H1 (cell line): ENCODE measurements around the gene MCM8. TPM values are rescaled to one million over a fixed set of nuclear protein-coding genes. Genes with fewer than 3 reads are reported as not detected.

ENCODE experiments used
- ASH2L ChIP-seq: fragments of 200-600, 300-600 bp; sonication (generic); IDR thresholded peaks from one replicate; pipeline ENCODE4 v1.7.1; 2017; ENCODE audit warnings: low read length
- BACH1 ChIP-seq: IDR thresholded peaks from 2 replicates; pipeline ENCODE4 v1.6.1; 2012; ENCODE audit warnings: low read length, improper control_type of control experiment
- CBX8 ChIP-seq: fragments of 300-800, 300-1000 bp; sonication (generic); IDR thresholded peaks from 2 replicates; pipeline ENCODE4 v1.7.1; 2016; ENCODE audit warnings: low read depth, low read length, borderline replicate concordance
- E2F6 ChIP-seq: IDR thresholded peaks from 2 replicates; pipeline ENCODE4 v1.6.1; 2012; ENCODE audit warnings: inconsistent platforms
- EGR1 ChIP-seq: IDR thresholded peaks from 2 replicates; pipeline ENCODE4 v1.6.1; 2011; ENCODE audit warnings: low read depth, low read length, borderline replicate concordance
- GTF2F1 ChIP-seq: IDR thresholded peaks from 2 replicates; pipeline ENCODE4 v1.6.1; 2012; ENCODE audit warnings: low read depth, low read length, improper control_type of control experiment, borderline replicate concordance
- MAFK ChIP-seq: IDR thresholded peaks from 2 replicates; pipeline ENCODE4 v1.6.1; 2012; ENCODE audit warnings: low read depth, mild to moderate bottlenecking, improper control_type of control experiment, low read length
- PHF8 ChIP-seq: fragments of 200-600 bp; sonication (generic); conservative IDR thresholded peaks from 2 replicates; pipeline ENCODE4 v1.7.1; 2012; ENCODE audit warnings: low read depth, mild to moderate bottlenecking, inconsistent platforms, low read length, moderate library complexity
- SIX5 ChIP-seq: IDR thresholded peaks from 2 replicates; pipeline ENCODE4 v1.6.1; 2011; ENCODE audit warnings: mild to moderate bottlenecking, low read depth, low read length
- SUZ12 ChIP-seq: fragments of 200-600 bp; sonication (generic); IDR thresholded peaks from 2 replicates; pipeline ENCODE4 v1.6.1; 2012; ENCODE audit warnings: mild to moderate bottlenecking, inconsistent platforms, low read length, moderate library complexity, mixed read lengths
- TAF7 ChIP-seq: optimal IDR thresholded peaks from 2 replicates; pipeline ENCODE3; 2011; ENCODE audit warnings: low read depth, mild to moderate bottlenecking, inconsistent platforms, low read length, moderate library complexity, borderline replicate concordance
- polyA plus RNA-seq, 7 experiments: library from polyadenylated mRNA; depleted of rRNA in 3 of 7; stranded (reverse) in 5 of 7; unstranded in 2 of 7; fragments of >200 nt in 5 of 7; fragments of 200-250 nt in 2 of 7; gene quantifications; 1 replicate in 5 of 7; 2 replicates in 1 of 7; 4 replicates in 1 of 7; pipeline versions ENCODE4 v1.2.1 to v1.2.3, GENCODE V29; 2011 to 2013; ENCODE audit warnings: missing spikeins in 2 of 7, mixed read lengths in 2 of 7
- total RNA-seq: library from RNA; stranded (reverse); fragmentation: NEBNext Ultra II Directional; extraction: Animal tissue kit (Norgen Biotek cat#: 25700); gene quantifications from 2 replicates; pipeline ENCODE4 v1.2.1, GENCODE V29; 2021
- TF ChIP-seq, protein P1 (sequence below): fragments of 300-600 bp; sonication (generic); IDR thresholded peaks from 2 replicates; pipeline ENCODE4 v1.7.1; 2012; ENCODE audit warnings: low read length, moderate library complexity, mild to moderate bottlenecking, inconsistent platforms; ENCODE audit not compliant: insufficient replicate concordance

MCM8 gene
- total and polyA plus RNA-seq, 2 of the 8 experiments (the other 6 are each of a cell fraction or from before 2014, with no cell fraction given): 7.1 to 31.9 TPM

DNA sequence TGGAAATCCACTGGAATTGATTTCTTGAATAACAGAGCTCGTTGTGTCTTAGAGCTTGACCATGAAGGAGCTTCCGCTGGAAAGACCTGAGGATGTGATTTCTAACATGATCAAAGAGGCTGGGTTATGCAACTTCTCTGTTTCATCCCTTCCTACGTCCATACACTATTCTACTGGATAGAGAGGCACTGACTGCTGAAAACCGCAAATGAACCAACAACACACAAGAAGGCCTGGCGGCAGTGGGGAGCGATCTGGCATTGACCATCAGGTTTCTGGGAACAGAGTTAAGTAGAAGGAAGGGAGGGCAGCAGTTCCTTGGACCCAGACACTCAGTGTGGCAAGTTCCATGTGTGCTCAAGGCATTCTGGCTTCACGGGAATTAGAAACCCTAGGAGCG, 90.1 kb downstream of the MCM8 start (continued):
- TF ChIP-seq, protein P1, sequence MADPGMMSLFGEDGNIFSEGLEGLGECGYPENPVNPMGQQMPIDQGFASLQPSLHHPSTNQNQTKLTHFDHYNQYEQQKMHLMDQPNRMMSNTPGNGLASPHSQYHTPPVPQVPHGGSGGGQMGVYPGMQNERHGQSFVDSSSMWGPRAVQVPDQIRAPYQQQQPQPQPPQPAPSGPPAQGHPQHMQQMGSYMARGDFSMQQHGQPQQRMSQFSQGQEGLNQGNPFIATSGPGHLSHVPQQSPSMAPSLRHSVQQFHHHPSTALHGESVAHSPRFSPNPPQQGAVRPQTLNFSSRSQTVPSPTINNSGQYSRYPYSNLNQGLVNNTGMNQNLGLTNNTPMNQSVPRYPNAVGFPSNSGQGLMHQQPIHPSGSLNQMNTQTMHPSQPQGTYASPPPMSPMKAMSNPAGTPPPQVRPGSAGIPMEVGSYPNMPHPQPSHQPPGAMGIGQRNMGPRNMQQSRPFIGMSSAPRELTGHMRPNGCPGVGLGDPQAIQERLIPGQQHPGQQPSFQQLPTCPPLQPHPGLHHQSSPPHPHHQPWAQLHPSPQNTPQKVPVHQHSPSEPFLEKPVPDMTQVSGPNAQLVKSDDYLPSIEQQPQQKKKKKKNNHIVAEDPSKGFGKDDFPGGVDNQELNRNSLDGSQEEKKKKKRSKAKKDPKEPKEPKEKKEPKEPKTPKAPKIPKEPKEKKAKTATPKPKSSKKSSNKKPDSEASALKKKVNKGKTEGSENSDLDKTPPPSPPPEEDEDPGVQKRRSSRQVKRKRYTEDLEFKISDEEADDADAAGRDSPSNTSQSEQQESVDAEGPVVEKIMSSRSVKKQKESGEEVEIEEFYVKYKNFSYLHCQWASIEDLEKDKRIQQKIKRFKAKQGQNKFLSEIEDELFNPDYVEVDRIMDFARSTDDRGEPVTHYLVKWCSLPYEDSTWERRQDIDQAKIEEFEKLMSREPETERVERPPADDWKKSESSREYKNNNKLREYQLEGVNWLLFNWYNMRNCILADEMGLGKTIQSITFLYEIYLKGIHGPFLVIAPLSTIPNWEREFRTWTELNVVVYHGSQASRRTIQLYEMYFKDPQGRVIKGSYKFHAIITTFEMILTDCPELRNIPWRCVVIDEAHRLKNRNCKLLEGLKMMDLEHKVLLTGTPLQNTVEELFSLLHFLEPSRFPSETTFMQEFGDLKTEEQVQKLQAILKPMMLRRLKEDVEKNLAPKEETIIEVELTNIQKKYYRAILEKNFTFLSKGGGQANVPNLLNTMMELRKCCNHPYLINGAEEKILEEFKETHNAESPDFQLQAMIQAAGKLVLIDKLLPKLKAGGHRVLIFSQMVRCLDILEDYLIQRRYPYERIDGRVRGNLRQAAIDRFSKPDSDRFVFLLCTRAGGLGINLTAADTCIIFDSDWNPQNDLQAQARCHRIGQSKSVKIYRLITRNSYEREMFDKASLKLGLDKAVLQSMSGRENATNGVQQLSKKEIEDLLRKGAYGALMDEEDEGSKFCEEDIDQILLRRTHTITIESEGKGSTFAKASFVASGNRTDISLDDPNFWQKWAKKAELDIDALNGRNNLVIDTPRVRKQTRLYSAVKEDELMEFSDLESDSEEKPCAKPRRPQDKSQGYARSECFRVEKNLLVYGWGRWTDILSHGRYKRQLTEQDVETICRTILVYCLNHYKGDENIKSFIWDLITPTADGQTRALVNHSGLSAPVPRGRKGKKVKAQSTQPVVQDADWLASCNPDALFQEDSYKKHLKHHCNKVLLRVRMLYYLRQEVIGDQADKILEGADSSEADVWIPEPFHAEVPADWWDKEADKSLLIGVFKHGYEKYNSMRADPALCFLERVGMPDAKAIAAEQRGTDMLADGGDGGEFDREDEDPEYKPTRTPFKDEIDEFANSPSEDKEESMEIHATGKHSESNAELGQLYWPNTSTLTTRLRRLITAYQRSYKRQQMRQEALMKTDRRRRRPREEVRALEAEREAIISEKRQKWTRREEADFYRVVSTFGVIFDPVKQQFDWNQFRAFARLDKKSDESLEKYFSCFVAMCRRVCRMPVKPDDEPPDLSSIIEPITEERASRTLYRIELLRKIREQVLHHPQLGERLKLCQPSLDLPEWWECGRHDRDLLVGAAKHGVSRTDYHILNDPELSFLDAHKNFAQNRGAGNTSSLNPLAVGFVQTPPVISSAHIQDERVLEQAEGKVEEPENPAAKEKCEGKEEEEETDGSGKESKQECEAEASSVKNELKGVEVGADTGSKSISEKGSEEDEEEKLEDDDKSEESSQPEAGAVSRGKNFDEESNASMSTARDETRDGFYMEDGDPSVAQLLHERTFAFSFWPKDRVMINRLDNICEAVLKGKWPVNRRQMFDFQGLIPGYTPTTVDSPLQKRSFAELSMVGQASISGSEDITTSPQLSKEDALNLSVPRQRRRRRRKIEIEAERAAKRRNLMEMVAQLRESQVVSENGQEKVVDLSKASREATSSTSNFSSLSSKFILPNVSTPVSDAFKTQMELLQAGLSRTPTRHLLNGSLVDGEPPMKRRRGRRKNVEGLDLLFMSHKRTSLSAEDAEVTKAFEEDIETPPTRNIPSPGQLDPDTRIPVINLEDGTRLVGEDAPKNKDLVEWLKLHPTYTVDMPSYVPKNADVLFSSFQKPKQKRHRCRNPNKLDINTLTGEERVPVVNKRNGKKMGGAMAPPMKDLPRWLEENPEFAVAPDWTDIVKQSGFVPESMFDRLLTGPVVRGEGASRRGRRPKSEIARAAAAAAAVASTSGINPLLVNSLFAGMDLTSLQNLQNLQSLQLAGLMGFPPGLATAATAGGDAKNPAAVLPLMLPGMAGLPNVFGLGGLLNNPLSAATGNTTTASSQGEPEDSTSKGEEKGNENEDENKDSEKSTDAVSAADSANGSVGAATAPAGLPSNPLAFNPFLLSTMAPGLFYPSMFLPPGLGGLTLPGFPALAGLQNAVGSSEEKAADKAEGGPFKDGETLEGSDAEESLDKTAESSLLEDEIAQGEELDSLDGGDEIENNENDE: no peak
- no peak for TF ChIP-seq MAFK
- no peak for TF ChIP-seq SIX5
- TF ChIP-seq BACH1: no peak
- TF ChIP-seq GTF2F1: no peak
- no peak for TF ChIP-seq TAF7
- TF ChIP-seq CBX8: no peak
- no peak for TF ChIP-seq SUZ12
- TF ChIP-seq ASH2L: no peak
- no peak for TF ChIP-seq EGR1
- TF ChIP-seq PHF8: no peak
- no peak for TF ChIP-seq E2F6
